WI38 (cell line): ENCODE measurements around the gene MRPS27.

ENCODE experiments used
- H3K4me3 ChIP-seq: 2 replicates; pipeline ENCODE4 v1.5.1; 2011; ENCODE audit warnings: low read depth, mild to moderate bottlenecking, control low read depth, low read length
- TF ChIP-seq, protein P1 (sequence below): IDR thresholded peaks from 2 replicates; pipeline ENCODE4 v1.5.1; 2012; ENCODE audit warnings: low read depth, mild to moderate bottlenecking, control low read depth, low read length

Gene MRPS27

DNA sequence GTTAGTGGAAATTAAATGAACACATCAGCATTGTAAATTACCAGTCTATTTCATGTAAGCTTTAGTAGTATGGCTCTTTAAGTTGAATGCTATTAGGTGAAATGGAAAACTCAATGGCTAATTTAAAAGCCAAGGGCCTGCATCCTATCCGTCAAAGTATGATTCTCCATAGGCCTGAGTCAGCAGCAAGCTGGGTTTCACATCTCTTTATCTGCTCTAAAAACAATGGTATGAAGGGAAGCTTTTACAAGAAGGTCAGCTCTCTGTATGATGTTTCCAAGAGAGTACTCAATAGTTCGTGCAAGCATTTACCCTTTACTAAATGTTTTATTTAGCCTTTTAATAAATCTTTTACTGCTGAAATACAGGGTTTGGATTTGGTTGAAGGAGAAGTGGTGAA is 149.9 kb downstream of the MRPS27 start:
- TF ChIP-seq, protein P1, sequence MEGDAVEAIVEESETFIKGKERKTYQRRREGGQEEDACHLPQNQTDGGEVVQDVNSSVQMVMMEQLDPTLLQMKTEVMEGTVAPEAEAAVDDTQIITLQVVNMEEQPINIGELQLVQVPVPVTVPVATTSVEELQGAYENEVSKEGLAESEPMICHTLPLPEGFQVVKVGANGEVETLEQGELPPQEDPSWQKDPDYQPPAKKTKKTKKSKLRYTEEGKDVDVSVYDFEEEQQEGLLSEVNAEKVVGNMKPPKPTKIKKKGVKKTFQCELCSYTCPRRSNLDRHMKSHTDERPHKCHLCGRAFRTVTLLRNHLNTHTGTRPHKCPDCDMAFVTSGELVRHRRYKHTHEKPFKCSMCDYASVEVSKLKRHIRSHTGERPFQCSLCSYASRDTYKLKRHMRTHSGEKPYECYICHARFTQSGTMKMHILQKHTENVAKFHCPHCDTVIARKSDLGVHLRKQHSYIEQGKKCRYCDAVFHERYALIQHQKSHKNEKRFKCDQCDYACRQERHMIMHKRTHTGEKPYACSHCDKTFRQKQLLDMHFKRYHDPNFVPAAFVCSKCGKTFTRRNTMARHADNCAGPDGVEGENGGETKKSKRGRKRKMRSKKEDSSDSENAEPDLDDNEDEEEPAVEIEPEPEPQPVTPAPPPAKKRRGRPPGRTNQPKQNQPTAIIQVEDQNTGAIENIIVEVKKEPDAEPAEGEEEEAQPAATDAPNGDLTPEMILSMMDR = no peak
- no peak overlapping the region for H3K4me3 ChIP-seq
